Smooth muscle cell (in vitro differentiated cells): ENCODE measurements around the gene PIBF1. TPM values are rescaled to one million over a fixed set of nuclear protein-coding genes. Genes with fewer than 3 reads are reported as not detected.

Experiments used
- DNase-seq: peaks from one replicate; lab custom pipeline; 2025; ENCODE audit not compliant: unreplicated experiment; lab: John Stamatoyannopoulos, UW
- H2AFZ ChIP-seq: fragments of 200-600 bp; sonication (generic); 2 replicates; pipeline ENCODE4 v1.6.0; 2016; ENCODE audit warnings: antibody characterized with exemption, low read depth, mild to moderate bottlenecking
- H3F3A ChIP-seq: fragments of 200-600 bp; sonication (generic); 2 replicates; pipeline ENCODE4 v1.6.0; 2017; ENCODE audit warnings: antibody characterized with exemption, low read depth
- H3K27ac ChIP-seq: fragments of 200-600 bp; sonication (generic); 2 replicates; pipeline ENCODE4 v1.5.1; 2016; ENCODE audit warnings: low read depth, mild to moderate bottlenecking
- H3K27me3 ChIP-seq: fragments of 200-600 bp; sonication (generic); 2 replicates; pipeline ENCODE4 v1.6.1; 2016; ENCODE audit warnings: low read depth, mild to moderate bottlenecking
- H3K36me3 ChIP-seq: fragments of 200-600 bp; sonication (generic); 2 replicates; pipeline ENCODE4 v1.5.1; 2016; ENCODE audit warnings: low read depth
- H3K4me1 ChIP-seq: fragments of 200-600 bp; sonication (generic); 2 replicates; pipeline ENCODE4 v1.5.1; 2016; ENCODE audit warnings: low read depth
- H3K4me2 ChIP-seq: fragments of 200-600 bp; sonication (generic); 2 replicates; pipeline ENCODE4 v1.6.0; 2016; ENCODE audit warnings: mild to moderate bottlenecking
- H3K4me3 ChIP-seq: fragments of 200-600 bp; sonication (generic); 2 replicates; pipeline ENCODE4 v1.5.1; 2016; ENCODE audit warnings: mild to moderate bottlenecking
- H3K79me2 ChIP-seq: fragments of 200-600 bp; sonication (generic); 2 replicates; pipeline ENCODE4 v1.6.0; 2016; ENCODE audit warnings: low read depth, mild to moderate bottlenecking
- H3K9ac ChIP-seq: fragments of 200-600 bp; sonication (generic); 2 replicates; pipeline ENCODE4 v1.6.0; 2016; ENCODE audit warnings: low read depth
- H3K9me3 ChIP-seq: fragments of 200-600 bp; sonication (generic); replicated peaks from 2 replicates; pipeline ENCODE4 v1.5.1; 2016; ENCODE audit warnings: low read depth
- H4K20me1 ChIP-seq: fragments of 200-600 bp; sonication (generic); 2 replicates; pipeline ENCODE4 v1.6.0; 2016; ENCODE audit warnings: low read depth
- CTCF ChIP-seq: fragments of 200-600 bp; sonication (generic); IDR thresholded peaks from 2 replicates; pipeline ENCODE4 v1.5.1; 2017; ENCODE audit warnings: borderline replicate concordance, mild to moderate bottlenecking, antibody characterized with exemption; ENCODE audit not compliant: insufficient read depth, poor library complexity, severe bottlenecking
- WGBS: methylation state at CpG from one replicate; pipeline ENCODE4 v1.1.7; 2016; ENCODE audit warnings: low lambda C conversion rate; 5-methylcytosine and 5-hydroxymethylcytosine counted together
- polyA plus RNA-seq: library from polyadenylated mRNA; unstranded; fragments of >200 nt; fragmentation: Nextera tagmentation; extraction: Ambion mirVana; gene quantifications from 2 replicates; pipeline ENCODE4 v1.2.1, GENCODE V29; 2016
- total RNA-seq: library from RNA; depleted of rRNA; stranded (reverse); fragments of >200 nt; gene quantifications from 2 replicates; pipeline ENCODE4 v1.2.3, GENCODE V29; 2014

Gene PIBF1
- total and polyA plus RNA-seq, 2 experiments from 2014 or later = 14.1 to 30.8 TPM

- H3K27me3 ChIP-seq = no peaks in the 10 kb centered on the region
- H3K9me3 ChIP-seq = no peaks in the 10 kb centered on the region
- TF ChIP-seq CTCF = no peak
- no peak overlapping the region for H2AFZ ChIP-seq
- H3K4me2 ChIP-seq = no peak overlapping the region
- H4K20me1 ChIP-seq = no peaks in the 10 kb centered on the region
- H3K36me3 ChIP-seq = no peaks in the 10 kb centered on the region
- 83% methylated on average over 2 of the region's 2 CpGs for WGBS
- H3K9ac ChIP-seq = no peak overlapping the region
- H3K79me2 ChIP-seq = no peaks in the 10 kb centered on the region
- H3K27ac ChIP-seq = no peak overlapping the region
- no peaks in the 10 kb centered on the region for H3K4me1 ChIP-seq
- no peak overlapping the region for H3K4me3 ChIP-seq
- no peak for DNase-seq
- H3F3A ChIP-seq = no peaks in the 10 kb centered on the region
These were observed 253.0 kb downstream of the PIBF1 start for GRCh38 chr13:73034901-73035300.

GRCh38 chr13:73035660-73036059 lies 253.7 kb downstream of the PIBF1 start:
- no peak overlapping the region for H3K4me3 ChIP-seq
- WGBS = 41% methylated on average over 2 of the region's 2 CpGs
- no peaks in the 10 kb centered on the region for H3K36me3 ChIP-seq
- H3F3A ChIP-seq = no peaks in the 10 kb centered on the region
- no peak for TF ChIP-seq CTCF
- no peak overlapping the region for H3K27ac ChIP-seq
- no peaks in the 10 kb centered on the region for H3K9me3 ChIP-seq
- no peaks in the 10 kb centered on the region for H4K20me1 ChIP-seq
- H3K27me3 ChIP-seq = no peaks in the 10 kb centered on the region
- no peak overlapping the region for H3K9ac ChIP-seq
- no peaks in the 10 kb centered on the region for H3K4me1 ChIP-seq
- H3K4me2 ChIP-seq = no peak overlapping the region
- no peak for DNase-seq
- no peaks in the 10 kb centered on the region for H3K79me2 ChIP-seq
- H2AFZ ChIP-seq = no peak overlapping the region

- WGBS = 88% methylated on average over 4 of the region's 4 CpGs
- TF ChIP-seq CTCF = no peak
- H3K4me3 ChIP-seq = no peak overlapping the region
These were observed 254.6 kb downstream of the PIBF1 start for GRCh38 chr13:73036566-73036965.

GRCh38 chr13:73038064-73038463 lies 256.1 kb downstream of the PIBF1 start:
- no peaks in the 10 kb centered on the region for H3K79me2 ChIP-seq
- H3K4me2 ChIP-seq = no peak overlapping the region
- H3F3A ChIP-seq = no peaks in the 10 kb centered on the region
- H2AFZ ChIP-seq = no peak overlapping the region
- H3K27ac ChIP-seq = no peak overlapping the region
- H4K20me1 ChIP-seq = no peaks in the 10 kb centered on the region
- no peak overlapping the region for H3K9ac ChIP-seq
- DNase-seq = no peak
- TF ChIP-seq CTCF = no peak
- no peaks in the 10 kb centered on the region for H3K9me3 ChIP-seq
- H3K4me3 ChIP-seq = no peak overlapping the region
- H3K36me3 ChIP-seq = no peaks in the 10 kb centered on the region
- no peaks in the 10 kb centered on the region for H3K4me1 ChIP-seq
- H3K27me3 ChIP-seq = no peaks in the 10 kb centered on the region

More at GRCh38 chr13:73036566-73036965, 254.6 kb downstream of the PIBF1 start:
- Histone ChIP-seq H3K9ac (no peak overlapping the region), H3K27ac (no peak overlapping the region), H3K4me1 (no peaks in the 10 kb centered on the region), H3K4me2 (no peak overlapping the region), H3K36me3 (no peaks in the 10 kb centered on the region), H3K27me3 (no peaks in the 10 kb centered on the region), H3K9me3 (no peaks in the 10 kb centered on the region), H2AFZ (no peak overlapping the region), H4K20me1 (no peaks in the 10 kb centered on the region), H3F3A (no peaks in the 10 kb centered on the region), H3K79me2 (no peaks in the 10 kb centered on the region)
- DNase-seq = no peak
